Epidermal melanocyte (primary cell): ENCODE results near the gene RASD2.

Source experiments
- DNase-seq: peaks from one replicate; pipeline ENCODE4 v3.0.0; 2011; ENCODE audit warnings: low spot score; ENCODE audit not compliant: insufficient read length

The RASD2 gene

GRCh38 chr22:35539910-35540594, 579 bp upstream of the RASD2 start:
- peak; percentile 32 for DNase-seq

GRCh38 chr22:35541254-35541748, 670 bp downstream of the RASD2 start:
- DNase-seq = no peak

DNA sequence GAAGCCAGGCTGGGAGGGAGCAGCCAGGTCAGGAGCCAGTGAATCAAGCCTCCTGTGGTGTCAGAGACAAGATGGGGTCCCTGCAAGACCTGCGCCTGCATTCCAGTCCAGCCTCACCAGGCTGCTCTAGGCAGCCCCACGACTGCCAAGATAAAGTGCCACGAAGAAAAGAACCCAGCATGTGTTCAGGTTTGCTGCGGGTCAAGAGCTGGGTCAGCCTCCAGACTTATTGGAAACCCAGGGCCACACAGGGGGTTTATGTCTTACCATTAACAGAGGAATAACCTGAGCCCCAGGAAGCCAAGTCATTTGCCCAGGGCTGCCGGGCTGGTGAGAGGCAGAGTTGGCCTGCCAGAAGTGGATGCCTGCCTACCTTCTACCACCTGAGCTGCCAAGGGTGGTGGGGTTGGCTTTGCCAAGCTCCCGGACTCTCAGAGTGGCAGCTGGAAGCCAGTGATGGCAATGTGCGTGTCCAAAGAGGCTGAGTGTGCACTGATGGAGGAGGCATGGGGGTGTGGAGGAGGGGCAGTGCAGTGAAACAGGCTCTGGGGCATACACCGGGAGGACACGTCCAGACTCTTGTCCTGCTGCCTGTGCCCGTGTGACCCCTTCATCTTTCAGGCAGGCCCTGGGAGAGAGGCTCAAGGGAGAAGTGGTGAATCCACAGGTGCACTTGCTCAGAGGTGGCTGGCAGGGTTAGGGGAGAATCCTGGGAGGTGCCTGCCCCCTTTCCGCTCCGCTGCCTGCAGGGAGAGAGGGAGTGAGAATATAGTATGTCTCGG, 1.7 kb downstream of the RASD2 start:
- no peak for DNase-seq

- no peak for DNase-seq
Measured at GRCh38 chr22:35542939-35543516, 2.4 kb downstream of the RASD2 start.

DNA sequence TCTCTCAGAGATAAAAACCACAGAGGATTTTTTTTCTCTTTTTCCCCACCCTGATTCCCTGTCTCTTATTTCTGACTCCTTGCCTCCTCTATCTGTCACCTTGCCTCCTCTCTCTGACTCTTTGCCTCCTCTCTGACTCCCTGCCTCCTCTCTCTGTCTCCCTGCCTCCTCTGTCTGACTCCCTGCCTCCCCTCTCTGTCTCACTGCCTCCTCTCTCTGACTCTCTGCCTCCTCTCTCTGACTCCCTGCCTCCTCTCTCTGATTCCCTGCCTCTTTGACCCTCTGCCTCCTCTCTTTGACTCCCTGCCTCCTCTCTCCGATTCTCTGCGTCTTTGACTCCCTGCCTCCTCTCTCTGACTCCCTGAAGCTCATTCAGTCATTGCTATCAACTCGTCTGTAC, 3.1 kb downstream of the RASD2 start:
- no peak for DNase-seq

- no peak for DNase-seq
Measured at GRCh38 chr22:35544189-35544588, 3.6 kb downstream of the RASD2 start.

DNA sequence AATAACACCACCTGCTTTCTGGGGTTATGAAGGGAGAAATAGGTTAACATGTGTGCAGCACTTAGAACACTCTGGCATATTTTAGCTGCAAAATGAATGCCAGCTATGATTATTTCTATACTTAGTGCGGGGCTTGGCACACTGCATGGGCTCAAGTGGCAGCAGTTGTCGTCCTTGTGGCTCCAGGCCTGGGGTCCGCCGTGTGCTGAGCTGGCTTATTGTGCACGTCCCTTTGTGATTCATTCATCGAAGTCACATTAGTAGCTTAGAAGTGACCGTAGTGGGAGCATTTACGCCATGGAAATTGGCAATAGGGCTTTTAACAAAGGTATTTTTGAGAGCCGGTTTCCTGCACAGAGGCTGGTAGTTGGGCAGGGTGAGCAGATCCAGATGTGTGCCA, 4.2 kb downstream of the RASD2 start:
- DNase-seq = no peak

DNA sequence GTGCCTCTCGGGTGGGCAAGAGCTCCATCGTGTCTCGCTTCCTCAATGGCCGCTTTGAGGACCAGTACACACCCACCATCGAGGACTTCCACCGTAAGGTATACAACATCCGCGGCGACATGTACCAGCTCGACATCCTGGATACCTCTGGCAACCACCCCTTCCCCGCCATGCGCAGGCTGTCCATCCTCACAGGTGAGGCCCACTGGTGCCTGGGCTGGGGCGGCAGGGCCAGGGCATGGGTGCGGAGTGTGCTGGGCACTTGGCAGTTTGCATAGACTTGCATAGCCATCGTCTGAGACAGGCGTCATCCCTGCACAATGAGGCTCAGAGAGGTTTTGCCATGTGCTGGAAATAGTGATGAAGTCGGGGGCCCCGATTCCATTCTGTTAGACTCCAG, 6.3 kb downstream of the RASD2 start:
- DNase-seq = no peak

GRCh38 chr22:35547987-35548721, 7.5 kb downstream of the RASD2 start:
- DNase-seq = no peak

DNA sequence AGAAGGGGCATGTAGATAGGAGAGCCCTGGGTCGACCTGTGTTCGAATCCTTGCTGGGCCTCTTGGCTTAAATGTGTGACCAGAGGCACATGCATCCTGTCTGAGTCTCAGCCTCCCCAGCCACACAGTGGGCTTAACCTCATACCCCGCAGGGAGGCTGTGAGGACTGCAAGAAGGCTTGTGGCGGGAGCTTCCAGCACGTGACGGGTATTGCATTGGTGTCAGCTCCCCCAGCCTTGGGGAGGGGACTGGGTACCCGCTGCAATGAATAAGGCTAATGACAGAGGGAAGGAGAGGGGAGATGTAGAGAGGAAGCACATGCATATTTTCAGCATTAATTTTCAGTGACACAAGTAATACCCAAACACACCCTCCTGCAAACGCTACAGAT, 8.1 kb downstream of the RASD2 start:
- DNase-seq = no peak

- DNase-seq = no peak
Measured at GRCh38 chr22:35549328-35549727, 8.7 kb downstream of the RASD2 start.

GRCh38 chr22:35551549-35552177, 11.0 kb downstream of the RASD2 start:
- no peak for DNase-seq

DNA sequence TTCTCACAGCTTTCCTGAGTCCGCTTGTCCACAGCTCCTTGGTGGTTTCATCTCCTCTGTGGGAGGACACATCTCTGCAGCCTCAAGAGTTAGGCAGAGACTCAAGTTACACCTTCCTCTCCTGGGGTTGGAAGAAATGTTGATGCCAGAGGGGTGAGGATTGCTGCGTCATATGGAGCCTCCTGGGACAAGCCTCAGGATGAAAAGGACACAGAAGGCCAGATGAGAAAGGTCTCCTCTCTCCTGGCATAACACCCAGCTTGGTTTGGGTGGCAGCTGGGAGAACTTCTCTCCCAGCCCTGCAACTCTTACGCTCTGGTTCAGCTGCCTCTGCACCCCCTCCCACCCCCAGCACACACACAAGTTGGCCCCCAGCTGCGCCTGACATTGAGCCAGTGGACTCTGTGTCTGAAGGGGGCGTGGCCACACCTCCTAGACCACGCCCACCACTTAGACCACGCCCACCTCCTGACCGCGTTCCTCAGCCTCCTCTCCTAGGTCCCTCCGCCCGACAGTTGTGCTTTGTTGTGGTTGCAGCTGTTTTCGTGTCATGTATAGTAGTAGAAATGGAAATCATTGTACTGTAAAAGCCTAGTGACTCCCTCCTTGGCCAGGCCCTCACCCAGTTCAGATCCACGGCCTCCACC, 11.7 kb downstream of the RASD2 start:
- DNase-seq = no peak

- DNase-seq = no peak
Measured at GRCh38 chr22:35552846-35553245, 12.2 kb downstream of the RASD2 start.

DNA sequence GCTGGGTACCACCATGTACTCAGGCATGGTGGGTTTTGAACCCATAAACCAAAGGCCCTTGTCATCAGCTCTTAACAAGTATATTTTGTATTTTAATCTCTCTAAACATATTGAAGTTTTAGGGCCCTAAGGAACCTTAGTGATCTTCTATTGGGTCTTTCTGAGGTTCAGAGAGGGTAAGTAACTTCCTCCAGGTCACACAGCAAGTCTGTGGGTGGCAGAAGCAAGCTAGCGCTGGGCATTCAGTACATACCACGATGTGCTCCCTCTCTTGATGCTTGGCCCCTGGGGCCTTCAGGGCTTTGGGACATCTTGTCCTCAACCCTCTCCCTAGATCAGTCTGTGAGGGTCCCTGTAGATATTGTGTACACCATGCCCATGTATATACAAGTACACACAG, 12.7 kb downstream of the RASD2 start:
- DNase-seq = no peak

DNA sequence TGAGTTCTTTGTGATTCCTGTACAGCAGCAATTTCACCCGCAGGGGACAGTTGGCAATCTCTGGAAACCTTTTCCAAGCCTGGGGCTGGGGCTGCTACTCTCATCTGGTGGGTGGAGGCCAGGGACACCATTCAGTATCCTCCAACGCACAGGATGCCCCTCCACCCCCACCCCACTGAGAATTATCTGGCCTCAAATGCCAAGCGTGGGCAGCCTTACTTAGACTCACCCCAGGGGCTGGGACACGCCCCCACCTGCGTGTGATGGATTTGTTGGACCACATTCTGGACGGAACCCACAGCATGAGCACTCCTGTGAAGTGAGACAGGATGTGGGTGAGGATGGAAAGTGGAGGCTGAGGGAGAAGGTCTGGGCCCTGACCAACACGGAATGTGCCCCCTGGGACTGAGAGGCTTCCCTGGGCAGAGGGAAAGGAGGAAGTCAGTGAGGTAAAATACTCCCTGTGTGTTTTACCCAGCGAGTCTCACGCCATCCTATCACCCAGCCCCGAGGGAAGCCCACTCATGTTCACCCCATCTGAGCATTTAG, 13.7 kb downstream of the RASD2 start:
- no peak for DNase-seq

DNA sequence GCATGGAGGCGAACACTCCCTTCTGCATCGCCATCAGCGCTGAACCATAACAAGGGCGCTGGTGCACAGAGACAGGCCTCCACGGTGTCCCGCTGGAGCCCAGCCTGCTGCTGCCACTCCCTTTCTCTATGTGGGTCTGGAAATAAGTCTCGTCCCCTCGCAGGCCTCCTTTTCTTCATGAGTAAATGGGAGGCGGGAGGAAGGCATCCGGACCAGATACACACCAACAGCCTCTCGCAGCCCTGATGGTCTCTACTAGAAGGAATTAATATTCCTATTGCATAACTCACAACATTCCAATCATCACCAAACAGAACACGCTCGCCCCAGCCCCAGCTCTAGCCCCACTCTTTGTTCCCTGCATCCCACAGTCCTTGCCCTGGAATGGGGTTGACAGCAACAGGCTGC, 14.9 kb downstream of the RASD2 start:
- peak; percentile 44 for DNase-seq

DNA sequence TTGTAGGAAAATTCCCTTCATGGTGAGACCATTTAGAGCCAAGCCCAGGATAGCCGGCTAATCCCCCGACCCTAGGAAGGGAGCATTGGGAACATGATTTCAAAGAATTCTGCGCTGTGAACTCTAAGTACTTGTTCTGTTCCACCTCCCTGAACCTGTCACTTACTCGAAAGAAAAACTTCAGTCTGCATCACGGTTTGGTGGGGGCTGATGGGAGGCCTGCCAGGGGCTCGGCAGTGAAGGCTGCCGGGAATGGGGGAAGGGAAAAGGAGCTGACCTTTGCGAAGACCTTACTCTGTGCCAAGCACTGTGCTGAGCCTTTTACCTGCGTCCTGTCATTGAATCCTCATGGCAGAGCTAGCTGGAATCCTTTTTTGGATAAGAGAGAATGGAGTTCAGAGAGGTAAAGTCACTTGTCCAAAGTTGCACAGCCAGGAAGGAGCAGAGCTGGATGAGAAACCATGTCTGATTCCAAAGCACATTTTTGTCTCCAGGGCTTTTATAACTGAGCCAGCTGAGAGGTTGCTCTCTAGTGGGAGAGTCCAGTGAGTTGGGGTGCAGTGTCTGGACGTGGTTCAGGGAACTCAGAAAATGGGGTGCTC, 15.4 kb downstream of the RASD2 start:
- DNase-seq = no peak

DNA sequence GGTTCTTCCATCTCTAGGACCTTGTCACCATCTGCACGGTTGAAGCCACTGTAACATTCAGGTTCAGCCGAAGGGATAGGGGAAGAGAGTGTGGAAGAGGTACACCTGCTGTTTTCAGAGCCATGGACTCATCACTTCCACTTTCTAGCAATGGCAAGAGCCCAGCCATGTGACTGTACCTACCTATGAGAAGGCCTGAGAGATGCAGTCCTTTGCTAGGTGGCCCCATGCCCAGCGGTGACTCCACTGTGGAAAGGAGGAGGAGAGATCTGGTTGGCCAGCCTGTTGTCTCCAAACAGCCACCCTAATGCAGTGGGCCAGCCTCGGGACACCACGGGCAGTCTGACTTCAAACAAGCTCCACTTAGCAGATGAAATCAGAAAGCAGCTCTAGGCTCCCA, 16.0 kb downstream of the RASD2 start:
- no peak for DNase-seq

- DNase-seq = no peak
Measured at GRCh38 chr22:35558031-35558430, 17.4 kb downstream of the RASD2 start.
